Measurements from ENCODE around the gene TNRC6C.

TNRC6C gene

DNA sequence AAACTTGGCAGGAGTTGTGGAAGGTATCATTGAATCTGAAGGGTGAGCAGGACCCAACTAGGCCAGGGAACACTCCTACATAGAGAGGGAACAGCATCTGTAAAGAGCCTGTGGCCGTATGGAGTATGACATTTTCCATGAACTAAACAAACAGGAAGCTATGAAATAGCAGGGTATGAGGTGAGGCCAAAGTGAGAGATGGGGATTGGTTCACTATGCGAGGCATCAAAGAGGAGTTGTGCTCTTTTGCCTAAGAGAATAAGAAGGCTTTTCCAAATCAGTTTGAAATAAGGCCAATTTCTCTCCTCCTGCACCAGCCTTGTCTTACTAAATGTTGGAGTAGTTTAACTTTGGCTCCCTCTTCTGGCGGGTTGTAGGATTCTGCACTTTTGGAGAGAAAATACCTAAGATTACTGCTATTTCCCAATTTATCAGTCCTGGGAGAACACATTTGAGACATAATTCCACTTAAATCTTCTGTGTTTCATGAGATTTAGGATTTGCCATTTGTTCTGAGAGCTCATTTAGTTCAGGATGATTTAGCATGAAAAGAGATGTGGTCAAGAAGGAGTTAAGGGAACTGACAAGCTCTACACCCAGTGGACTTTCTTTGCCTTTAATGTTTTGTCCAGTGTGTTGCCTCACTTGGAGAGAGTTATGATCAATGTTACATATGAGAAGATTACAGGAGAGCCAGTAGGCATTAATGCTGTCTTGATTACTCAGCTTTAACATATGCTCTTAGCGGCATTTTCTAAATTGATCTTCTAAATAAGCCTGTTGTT, 55.4 kb downstream of the TNRC6C start (continued):
- TF ChIP-seq, protein P1, sequence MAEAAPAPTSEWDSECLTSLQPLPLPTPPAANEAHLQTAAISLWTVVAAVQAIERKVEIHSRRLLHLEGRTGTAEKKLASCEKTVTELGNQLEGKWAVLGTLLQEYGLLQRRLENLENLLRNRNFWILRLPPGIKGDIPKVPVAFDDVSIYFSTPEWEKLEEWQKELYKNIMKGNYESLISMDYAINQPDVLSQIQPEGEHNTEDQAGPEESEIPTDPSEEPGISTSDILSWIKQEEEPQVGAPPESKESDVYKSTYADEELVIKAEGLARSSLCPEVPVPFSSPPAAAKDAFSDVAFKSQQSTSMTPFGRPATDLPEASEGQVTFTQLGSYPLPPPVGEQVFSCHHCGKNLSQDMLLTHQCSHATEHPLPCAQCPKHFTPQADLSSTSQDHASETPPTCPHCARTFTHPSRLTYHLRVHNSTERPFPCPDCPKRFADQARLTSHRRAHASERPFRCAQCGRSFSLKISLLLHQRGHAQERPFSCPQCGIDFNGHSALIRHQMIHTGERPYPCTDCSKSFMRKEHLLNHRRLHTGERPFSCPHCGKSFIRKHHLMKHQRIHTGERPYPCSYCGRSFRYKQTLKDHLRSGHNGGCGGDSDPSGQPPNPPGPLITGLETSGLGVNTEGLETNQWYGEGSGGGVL (tag by site-specific recombination; IDR thresholded peaks at IDR 0.05): no peak
- TF ChIP-seq ZNF654 (tag by site-specific recombination; IDR thresholded peaks at IDR 0.05; ENCODE audit: low read depth): peak; percentile 93
- TF ChIP-seq ZNF660 (tag by site-specific recombination; IDR thresholded peaks at IDR 0.05): peak; percentile 74
- TF ChIP-seq ZNF561 (tag by site-specific recombination; IDR thresholded peaks at IDR 0.05; ENCODE audit: borderline replicate concordance): no peak
- TF ChIP-seq ZXDB (tag by site-specific recombination; IDR thresholded peaks at IDR 0.05): no peak
- TF ChIP-seq ZNF169 (tag by site-specific recombination; IDR thresholded peaks at IDR 0.05): no peak
- TF ChIP-seq ZSCAN16 (tag by site-specific recombination; IDR thresholded peaks at IDR 0.05): no peak
- TF ChIP-seq, protein P2, sequence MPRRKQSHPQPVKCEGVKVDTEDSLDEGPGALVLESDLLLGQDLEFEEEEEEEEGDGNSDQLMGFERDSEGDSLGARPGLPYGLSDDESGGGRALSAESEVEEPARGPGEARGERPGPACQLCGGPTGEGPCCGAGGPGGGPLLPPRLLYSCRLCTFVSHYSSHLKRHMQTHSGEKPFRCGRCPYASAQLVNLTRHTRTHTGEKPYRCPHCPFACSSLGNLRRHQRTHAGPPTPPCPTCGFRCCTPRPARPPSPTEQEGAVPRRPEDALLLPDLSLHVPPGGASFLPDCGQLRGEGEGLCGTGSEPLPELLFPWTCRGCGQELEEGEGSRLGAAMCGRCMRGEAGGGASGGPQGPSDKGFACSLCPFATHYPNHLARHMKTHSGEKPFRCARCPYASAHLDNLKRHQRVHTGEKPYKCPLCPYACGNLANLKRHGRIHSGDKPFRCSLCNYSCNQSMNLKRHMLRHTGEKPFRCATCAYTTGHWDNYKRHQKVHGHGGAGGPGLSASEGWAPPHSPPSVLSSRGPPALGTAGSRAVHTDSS (tag by site-specific recombination; IDR thresholded peaks at IDR 0.05): no peak
- no peak for TF ChIP-seq ZNF23 (tag by site-specific recombination; IDR thresholded peaks at IDR 0.05; ENCODE audit: borderline replicate concordance)
- TF ChIP-seq ZNF121 (tag by site-specific recombination; IDR thresholded peaks at IDR 0.05): no peak
- TF ChIP-seq, protein P3, sequence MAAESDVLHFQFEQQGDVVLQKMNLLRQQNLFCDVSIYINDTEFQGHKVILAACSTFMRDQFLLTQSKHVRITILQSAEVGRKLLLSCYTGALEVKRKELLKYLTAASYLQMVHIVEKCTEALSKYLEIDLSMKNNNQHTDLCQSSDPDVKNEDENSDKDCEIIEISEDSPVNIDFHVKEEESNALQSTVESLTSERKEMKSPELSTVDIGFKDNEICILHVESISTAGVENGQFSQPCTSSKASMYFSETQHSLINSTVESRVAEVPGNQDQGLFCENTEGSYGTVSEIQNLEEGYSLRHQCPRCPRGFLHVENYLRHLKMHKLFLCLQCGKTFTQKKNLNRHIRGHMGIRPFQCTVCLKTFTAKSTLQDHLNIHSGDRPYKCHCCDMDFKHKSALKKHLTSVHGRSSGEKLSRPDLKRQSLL (tag by site-specific recombination; IDR thresholded peaks at IDR 0.05): no peak
- 0 out of 2 replicates have a peak, but pooled peaks have one; percentile 19 for TF ChIP-seq ZEB2 (tag by site-specific recombination; IDR thresholded peaks at IDR 0.05)
- no peak for TF ChIP-seq ZNF248 (tag by site-specific recombination; IDR thresholded peaks at IDR 0.05)
- TF ChIP-seq, protein P4, sequence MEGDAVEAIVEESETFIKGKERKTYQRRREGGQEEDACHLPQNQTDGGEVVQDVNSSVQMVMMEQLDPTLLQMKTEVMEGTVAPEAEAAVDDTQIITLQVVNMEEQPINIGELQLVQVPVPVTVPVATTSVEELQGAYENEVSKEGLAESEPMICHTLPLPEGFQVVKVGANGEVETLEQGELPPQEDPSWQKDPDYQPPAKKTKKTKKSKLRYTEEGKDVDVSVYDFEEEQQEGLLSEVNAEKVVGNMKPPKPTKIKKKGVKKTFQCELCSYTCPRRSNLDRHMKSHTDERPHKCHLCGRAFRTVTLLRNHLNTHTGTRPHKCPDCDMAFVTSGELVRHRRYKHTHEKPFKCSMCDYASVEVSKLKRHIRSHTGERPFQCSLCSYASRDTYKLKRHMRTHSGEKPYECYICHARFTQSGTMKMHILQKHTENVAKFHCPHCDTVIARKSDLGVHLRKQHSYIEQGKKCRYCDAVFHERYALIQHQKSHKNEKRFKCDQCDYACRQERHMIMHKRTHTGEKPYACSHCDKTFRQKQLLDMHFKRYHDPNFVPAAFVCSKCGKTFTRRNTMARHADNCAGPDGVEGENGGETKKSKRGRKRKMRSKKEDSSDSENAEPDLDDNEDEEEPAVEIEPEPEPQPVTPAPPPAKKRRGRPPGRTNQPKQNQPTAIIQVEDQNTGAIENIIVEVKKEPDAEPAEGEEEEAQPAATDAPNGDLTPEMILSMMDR (tag by site-specific recombination; IDR thresholded peaks at IDR 0.05): peak; percentile 51

DNA sequence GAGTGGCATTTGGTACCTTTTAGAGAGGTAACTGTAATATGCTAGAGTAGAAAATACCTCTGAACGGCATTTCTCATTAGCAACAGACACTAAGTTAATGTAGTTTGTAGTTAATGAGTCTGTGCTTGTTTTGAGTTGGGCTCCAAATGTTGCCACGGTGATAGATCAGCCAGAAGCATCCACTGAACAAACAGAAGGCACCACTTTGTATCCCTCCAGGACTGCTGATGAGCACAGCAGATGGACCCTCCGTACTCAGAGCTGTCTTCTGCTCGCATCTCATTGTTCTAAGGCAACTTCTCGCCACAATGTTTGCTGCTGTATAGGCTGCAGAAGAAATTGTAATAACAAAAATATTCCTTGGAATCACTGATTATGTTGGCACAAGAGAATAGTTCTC, 56.1 kb downstream of the TNRC6C start:
- POLR2A ChIA-PET: interaction anchor here (3.5 kb wide), 1 partner anchor 57 kb away, joined by 51 read pairs; the partner anchor contains the start of gene TNRC6C
- Histone ChIP-seq H3K9me3 (ENCODE audit: control insufficient read depth, insufficient read depth, low read depth, low read length) (no peaks in the 10 kb centered on the region), H3K27ac (ENCODE audit: extremely low read depth, low read depth, low read length) (no peak overlapping the region), H3K36me3 (ENCODE audit: control insufficient read depth in 2 of 2, insufficient read depth in 1 of 2, low read length in 2 of 2) (peaks cover 3 to 10% of the 10 kb centered on the region in 2 experiments; a peak in 2 of 3 replicates), H3K4me1 (ENCODE audit: control insufficient read depth, insufficient read depth, low read length) (no peaks in the 10 kb centered on the region), H3K4me3 (ENCODE audit: low read depth, low read length) (no peak overlapping the region)
- TF ChIP-seq ZNF155 (tag by site-specific recombination; IDR thresholded peaks at IDR 0.05) (no peak), ZNF341 (tag by site-specific recombination; IDR thresholded peaks at IDR 0.05; ENCODE audit: low read depth) (no peak), ZNF549 (tag by site-specific recombination; IDR thresholded peaks at IDR 0.05) (no peak), ZNF830 (tag by site-specific recombination; IDR thresholded peaks at IDR 0.05; ENCODE audit: low read depth) (no peak), ZNF391 (tag by site-specific recombination; IDR thresholded peaks at IDR 0.05; ENCODE audit: borderline replicate concordance, low read depth) (no peak), ZNF529 (tag by site-specific recombination; IDR thresholded peaks at IDR 0.05; ENCODE audit: insufficient replicate concordance) (no peak), ZNF621 (tag by site-specific recombination; IDR thresholded peaks at IDR 0.05) (no peak), ZNF623 (tag by site-specific recombination; IDR thresholded peaks at IDR 0.05) (no peak), ZIC2 (tag by site-specific recombination; IDR thresholded peaks at IDR 0.05) (no peak)
- TF ChIP-seq, protein P5, sequence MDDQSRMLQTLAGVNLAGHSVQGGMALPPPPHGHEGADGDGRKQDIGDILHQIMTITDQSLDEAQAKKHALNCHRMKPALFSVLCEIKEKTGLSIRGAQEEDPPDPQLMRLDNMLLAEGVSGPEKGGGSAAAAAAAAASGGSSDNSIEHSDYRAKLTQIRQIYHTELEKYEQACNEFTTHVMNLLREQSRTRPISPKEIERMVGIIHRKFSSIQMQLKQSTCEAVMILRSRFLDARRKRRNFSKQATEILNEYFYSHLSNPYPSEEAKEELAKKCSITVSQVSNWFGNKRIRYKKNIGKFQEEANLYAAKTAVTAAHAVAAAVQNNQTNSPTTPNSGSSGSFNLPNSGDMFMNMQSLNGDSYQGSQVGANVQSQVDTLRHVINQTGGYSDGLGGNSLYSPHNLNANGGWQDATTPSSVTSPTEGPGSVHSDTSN (CRISPR knock-in tag; IDR thresholded peaks at IDR 0.05): no peak
- CTCF ChIA-PET: interaction anchor here (0.5 to 10.5 kb wide), 42 partner anchors 10 to 683 kb away, joined by 3 to 119 read pairs (median 5); partner anchors contain the start of gene TNRC6C

Measured in HEK293 (cell line).